Brain microvascular endothelial cell (primary cell): ENCODE data around the gene SQSTM1.

Source experiments
- DNase-seq: peaks from one replicate; pipeline ENCODE4 v3.0.0-alpha.2; 2020
- H3K27ac ChIP-seq: fragments of 250-450 bp; sonication (Bioruptor Pico); 2 replicates; pipeline ENCODE4 v1.5.1; 2020; ENCODE audit warnings: mild to moderate bottlenecking, moderate library complexity
- H3K27me3 ChIP-seq: fragments of 250-450 bp; sonication (Bioruptor Pico); replicated peaks from 2 replicates; pipeline ENCODE4 v1.5.1; 2020; ENCODE audit warnings: mild to moderate bottlenecking
- H3K36me3 ChIP-seq: fragments of 250-450 bp; sonication (Bioruptor Pico); replicated peaks from 2 replicates; pipeline ENCODE4 v1.5.1; 2020; ENCODE audit warnings: mild to moderate bottlenecking
- H3K4me3 ChIP-seq: 2 replicates; pipeline ENCODE4 v1.5.1; 2011; ENCODE audit warnings: low read depth, mild to moderate bottlenecking, control low read depth, low read length, moderate library complexity
- CTCF ChIP-seq: IDR thresholded peaks from 2 replicates; pipeline ENCODE4 v1.5.1; 2011; ENCODE audit warnings: low read depth, mild to moderate bottlenecking, moderate library complexity, low read length, control low read depth, inconsistent platforms; ENCODE audit errors: missing control alignments
- in situ Hi-C: cut with HindIII; loops from 2 replicates; pipeline ENCODE4 v1.10.0; 2017; ENCODE audit warnings: low sequenced_read_pairs, low pct_ligation_motif_present

The SQSTM1 gene

GRCh38 chr5:179840321-179840720 is 19.6 kb downstream of the SQSTM1 start:
- peaks cover 33% of the 10 kb centered on the region for H3K36me3 ChIP-seq
- in situ Hi-C loops = no loop called here
- no peak overlapping the region for H3K4me3 ChIP-seq

GRCh38 chr5:179840766-179841165 is 20.1 kb downstream of the SQSTM1 start:
- no peak for TF ChIP-seq CTCF
- in situ Hi-C loops = no loop called here
- H3K27ac ChIP-seq = no peak overlapping the region
- H3K4me3 ChIP-seq = no peak overlapping the region
- no peak for DNase-seq
- H3K36me3 ChIP-seq = peaks cover 31% of the 10 kb centered on the region
- H3K27me3 ChIP-seq = no peaks in the 10 kb centered on the region

More at GRCh38 chr5:179840321-179840720, 19.6 kb downstream of the SQSTM1 start:
- Histone ChIP-seq H3K27me3 (no peaks in the 10 kb centered on the region), H3K27ac (no peak overlapping the region)
- DNase-seq = no peak
- TF ChIP-seq CTCF = no peak

GRCh38 chr5:179841621-179842020 is 20.9 kb downstream of the SQSTM1 start:
- no peak for DNase-seq
- in situ Hi-C loops = no loop called here
- no peak for TF ChIP-seq CTCF

GRCh38 chr5:179852993-179853547 is 32.4 kb downstream of the SQSTM1 start:
- DNase-seq = no peak
- Histone ChIP-seq H3K27ac (no peak overlapping the region), H3K36me3 (peaks cover 19% of the 10 kb centered on the region), H3K4me3 (no peak overlapping the region), H3K27me3 (no peaks in the 10 kb centered on the region)
- no peak for TF ChIP-seq CTCF
- in situ Hi-C loops = no loop called here

More at GRCh38 chr5:179841621-179842020, 20.9 kb downstream of the SQSTM1 start:
- Histone ChIP-seq H3K36me3 (peaks cover 24% of the 10 kb centered on the region), H3K27me3 (no peaks in the 10 kb centered on the region), H3K4me3 (no peak overlapping the region), H3K27ac (no peak overlapping the region)

- Histone ChIP-seq H3K27ac (no peak overlapping the region), H3K27me3 (no peaks in the 10 kb centered on the region), H3K4me3 (no peak overlapping the region), H3K36me3 (peaks cover 18% of the 10 kb centered on the region)
- DNase-seq = no peak
- no peak for TF ChIP-seq CTCF
- in situ Hi-C loops = no loop called here
Observed at GRCh38 chr5:179854356-179854755, 33.7 kb downstream of the SQSTM1 start.

- Histone ChIP-seq H3K27ac (no peak overlapping the region), H3K36me3 (peaks cover 10% of the 10 kb centered on the region), H3K4me3 (peak overlapping the region; percentile 90), H3K27me3 (no peaks in the 10 kb centered on the region)
- in situ Hi-C loops = no loop called here
- DNase-seq = no peak
- TF ChIP-seq CTCF = no peak
Observed at GRCh38 chr5:179858241-179858585, 37.5 kb downstream of the SQSTM1 start.
